SK-N-MC (cell line): ENCODE results near the gene BTLA.

Source experiments
- EZH2 ChIP-seq: fragments of 200-600 bp; sonication (generic); IDR thresholded peaks from one replicate; pipeline ENCODE4 v1.6.1; 2017; ENCODE audit warnings: antibody characterized with exemption
- FOXP2 ChIP-seq: optimal IDR thresholded peaks from 2 replicates; pipeline ENCODE3; 2011; ENCODE audit warnings: mild to moderate bottlenecking, moderate library complexity; ENCODE audit not compliant: insufficient read depth; ENCODE audit errors: extremely low read length, control extremely low read depth
- POLR2AphosphoS5 ChIP-seq: IDR thresholded peaks from 2 replicates; pipeline ENCODE4 v1.6.1; 2012; ENCODE audit warnings: mild to moderate bottlenecking, low read depth, low read length, borderline replicate concordance

GRCh38 chr3:112470788-112471187 lies 28.5 kb downstream of the BTLA start:
- TF ChIP-seq EZH2 (no peak), POLR2AphosphoS5 (no peak), FOXP2 (no peak)
